Fibroblast of mammary gland (primary cell): ENCODE measurements around the gene TMEM242.

Experiments used
- DNase-seq: peaks from one replicate; pipeline ENCODE4 v3.0.0-alpha.2; 2010; ENCODE audit warnings: low read depth
- H3K4me3 ChIP-seq: 2 replicates; pipeline ENCODE4 v1.5.1; 2011; ENCODE audit warnings: low read depth, mild to moderate bottlenecking, low read length, moderate library complexity; ENCODE audit not compliant: control insufficient read depth
- TF ChIP-seq, protein P1 (sequence below): conservative IDR thresholded peaks from 2 replicates; pipeline ENCODE4 v1.5.1; 2011; ENCODE audit warnings: low read depth, low read length, inconsistent platforms; ENCODE audit not compliant: control insufficient read depth, insufficient read depth

TMEM242 gene

DNA sequence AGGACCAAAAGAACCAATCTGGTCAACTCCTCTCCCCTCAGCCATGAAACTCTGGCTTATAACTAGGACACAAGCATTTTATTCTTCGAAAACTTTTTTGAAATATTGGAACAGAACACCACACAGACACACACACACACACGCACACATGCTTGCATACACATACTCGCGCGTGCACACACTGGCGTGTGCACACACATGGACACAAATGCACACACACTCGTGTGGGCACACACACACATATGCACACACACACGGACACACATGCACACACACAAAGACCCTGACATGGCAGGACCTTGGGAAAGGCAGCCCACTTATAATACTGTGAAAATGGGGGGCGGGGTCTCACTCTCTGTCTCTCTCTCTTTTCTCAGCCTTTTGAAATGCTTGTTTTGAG is 63.9 kb downstream of the TMEM242 start:
- TF ChIP-seq, protein P1, sequence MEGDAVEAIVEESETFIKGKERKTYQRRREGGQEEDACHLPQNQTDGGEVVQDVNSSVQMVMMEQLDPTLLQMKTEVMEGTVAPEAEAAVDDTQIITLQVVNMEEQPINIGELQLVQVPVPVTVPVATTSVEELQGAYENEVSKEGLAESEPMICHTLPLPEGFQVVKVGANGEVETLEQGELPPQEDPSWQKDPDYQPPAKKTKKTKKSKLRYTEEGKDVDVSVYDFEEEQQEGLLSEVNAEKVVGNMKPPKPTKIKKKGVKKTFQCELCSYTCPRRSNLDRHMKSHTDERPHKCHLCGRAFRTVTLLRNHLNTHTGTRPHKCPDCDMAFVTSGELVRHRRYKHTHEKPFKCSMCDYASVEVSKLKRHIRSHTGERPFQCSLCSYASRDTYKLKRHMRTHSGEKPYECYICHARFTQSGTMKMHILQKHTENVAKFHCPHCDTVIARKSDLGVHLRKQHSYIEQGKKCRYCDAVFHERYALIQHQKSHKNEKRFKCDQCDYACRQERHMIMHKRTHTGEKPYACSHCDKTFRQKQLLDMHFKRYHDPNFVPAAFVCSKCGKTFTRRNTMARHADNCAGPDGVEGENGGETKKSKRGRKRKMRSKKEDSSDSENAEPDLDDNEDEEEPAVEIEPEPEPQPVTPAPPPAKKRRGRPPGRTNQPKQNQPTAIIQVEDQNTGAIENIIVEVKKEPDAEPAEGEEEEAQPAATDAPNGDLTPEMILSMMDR: no peak
- no peak overlapping the region for H3K4me3 ChIP-seq
- DNase-seq: no peak

DNA sequence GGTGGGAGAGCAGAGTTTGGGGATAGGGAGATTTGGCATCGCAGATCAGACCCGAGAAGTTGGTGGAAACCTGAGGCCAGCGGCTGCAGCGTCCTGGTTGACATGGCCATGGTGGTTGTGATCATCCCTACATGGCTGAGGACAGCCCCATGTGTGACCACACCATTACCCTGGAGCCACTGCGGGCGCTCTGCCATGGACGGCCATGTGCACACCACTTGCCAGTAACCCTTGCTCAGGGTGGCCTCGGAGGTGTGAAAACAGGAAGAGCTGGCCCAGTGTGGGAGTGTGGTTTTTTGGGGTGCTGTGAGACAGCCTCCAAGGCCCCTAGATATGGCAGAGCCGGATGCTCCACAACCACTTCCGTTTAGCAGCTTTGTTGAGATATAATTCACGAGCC is 64.4 kb downstream of the TMEM242 start:
- TF ChIP-seq, protein P1: no peak
- DNase-seq: no peak
- no peak overlapping the region for H3K4me3 ChIP-seq

DNA sequence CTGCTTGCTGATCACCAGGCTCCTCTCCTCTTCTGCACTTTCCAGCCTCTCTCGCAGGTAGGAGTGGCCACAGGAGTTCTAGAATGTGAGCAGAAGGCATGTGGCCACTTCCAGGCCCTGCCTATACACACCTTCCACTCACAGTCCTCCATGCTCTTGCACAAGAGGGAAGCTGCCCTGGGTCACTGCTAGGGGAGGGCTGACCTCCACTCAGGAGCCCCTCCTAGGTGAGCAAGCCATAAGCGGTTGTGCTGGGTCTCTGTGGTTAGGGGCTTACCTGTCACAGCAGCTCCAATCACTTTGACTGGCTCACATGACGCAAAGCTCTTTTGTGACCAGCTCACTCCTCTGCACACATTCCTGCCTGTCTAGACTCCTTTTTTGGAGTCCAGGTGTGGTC is 68.2 kb downstream of the TMEM242 start:
- no peak for DNase-seq
- no peak overlapping the region for H3K4me3 ChIP-seq
- TF ChIP-seq, protein P1: no peak

DNA sequence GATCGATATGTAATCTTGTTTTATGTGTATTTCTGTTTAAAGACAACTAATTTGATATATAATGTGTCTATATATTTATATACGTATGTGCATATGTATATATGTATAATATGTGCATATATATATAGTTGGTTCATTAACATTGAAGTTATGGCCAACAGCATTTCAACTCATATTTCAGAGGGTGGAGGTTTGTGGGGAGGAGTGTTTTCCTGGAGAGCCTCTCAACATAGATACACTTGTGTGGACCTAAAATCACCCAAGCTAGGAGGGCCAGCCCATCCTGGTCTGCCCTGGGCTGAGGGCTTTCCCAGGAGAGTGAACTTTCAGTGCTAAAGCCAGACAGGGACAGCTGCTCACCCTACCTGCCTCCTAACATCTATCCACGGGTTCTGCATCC is 68.8 kb downstream of the TMEM242 start:
- TF ChIP-seq, protein P1: no peak
- no peak for DNase-seq
- H3K4me3 ChIP-seq: no peak overlapping the region

DNA sequence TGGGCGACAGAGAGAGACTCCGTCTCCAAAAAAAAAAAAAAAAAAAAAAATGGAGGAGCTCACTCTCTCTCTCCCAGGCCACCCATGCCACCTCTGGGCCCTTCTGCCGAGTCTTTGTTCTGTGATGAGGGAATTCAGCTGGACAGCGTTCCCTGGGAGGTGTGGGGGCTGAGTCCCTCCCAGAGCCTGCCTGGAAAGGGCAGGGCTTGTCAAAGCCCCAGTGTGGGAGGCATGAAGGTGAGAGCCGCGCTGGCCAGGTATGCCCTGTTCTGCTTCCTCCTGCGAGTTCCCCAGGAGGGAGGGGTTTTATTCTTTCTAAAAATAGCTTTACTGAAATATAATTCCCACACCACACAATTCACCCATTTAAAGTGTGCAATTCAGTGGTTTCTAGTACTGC is 69.6 kb downstream of the TMEM242 start:
- TF ChIP-seq, protein P1: no peak
- no peak for DNase-seq
- H3K4me3 ChIP-seq: no peak overlapping the region

DNA sequence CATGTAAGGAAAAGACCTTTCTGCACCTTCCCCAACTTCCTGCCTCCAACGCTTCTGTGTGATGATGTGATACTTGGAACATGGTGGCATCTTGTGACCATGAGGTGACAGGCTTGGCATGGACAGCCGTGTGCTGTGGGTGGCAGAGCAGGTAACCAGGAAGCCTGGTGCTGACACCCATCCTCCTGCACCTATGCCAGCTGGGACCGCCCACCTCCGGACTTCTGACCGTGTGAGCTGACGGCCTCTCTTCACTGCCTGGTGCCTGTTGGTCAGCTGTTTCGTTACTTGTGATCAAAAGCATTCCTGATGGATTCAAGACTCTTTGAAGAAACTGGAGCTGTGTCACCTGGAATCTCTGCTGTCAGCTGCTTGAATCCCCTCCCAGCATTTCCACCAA is 70.3 kb downstream of the TMEM242 start:
- no peak for DNase-seq
- H3K4me3 ChIP-seq: no peak overlapping the region
- TF ChIP-seq, protein P1: no peak

DNA sequence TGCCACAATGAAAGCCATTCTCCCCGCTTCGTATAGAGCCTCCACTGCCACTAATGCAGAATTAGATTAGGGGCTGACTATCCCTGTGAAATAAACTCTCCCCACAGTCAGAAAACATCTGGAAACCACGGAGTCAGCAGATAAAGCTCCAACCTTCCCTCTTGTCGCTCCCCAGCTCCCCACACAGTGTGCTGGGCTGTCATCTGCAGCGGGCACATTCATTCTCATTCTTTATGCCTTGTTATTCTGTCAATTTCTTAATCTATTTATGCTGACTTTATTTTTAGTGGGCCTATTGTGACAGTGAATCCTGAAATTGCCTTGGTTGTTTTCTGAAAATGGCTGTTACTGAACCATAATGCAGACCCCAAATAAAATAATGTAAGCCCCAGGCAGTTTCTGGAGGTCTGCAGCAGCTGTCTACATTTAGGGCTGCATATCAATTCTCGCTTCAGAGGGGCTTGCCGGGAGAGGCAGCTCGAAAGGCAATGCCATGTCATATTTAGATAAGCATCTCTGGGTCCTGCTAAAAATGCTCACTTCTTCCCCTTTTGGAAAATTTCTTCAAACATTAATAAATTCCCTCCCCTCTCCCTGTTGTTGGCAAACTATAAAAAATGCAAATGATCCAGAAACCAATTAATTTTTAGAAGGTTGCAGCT is 71.6 kb downstream of the TMEM242 start:
- no peak overlapping the region for H3K4me3 ChIP-seq
- TF ChIP-seq, protein P1: no peak
- DNase-seq: no peak
